Measurements from ENCODE around the gene CSNK1A1L. TPM values are rescaled to one million over a fixed set of nuclear protein-coding genes. Genes with fewer than 3 reads are reported as not detected.

The CSNK1A1L gene
- total RNA-seq, 1 donor from 2014 or later, result not detected

DNA sequence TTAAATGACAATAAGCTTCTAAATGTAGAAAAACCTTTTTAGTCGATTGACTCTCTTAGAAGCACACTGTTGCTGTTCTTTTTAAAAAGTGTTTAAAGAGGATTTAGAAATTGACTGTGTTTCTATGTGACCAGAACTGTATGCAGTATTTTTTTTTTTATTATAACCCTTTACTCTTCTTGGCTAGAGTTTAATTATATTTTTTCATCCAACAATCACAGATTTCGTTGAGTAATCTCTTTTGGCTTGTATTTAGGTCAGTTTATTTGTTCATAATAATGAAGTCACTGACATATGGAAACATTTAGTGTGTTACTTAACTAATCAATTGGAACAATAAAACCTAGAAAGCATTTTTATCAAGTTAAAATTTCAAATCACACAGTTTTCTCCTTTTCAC lies 19.9 kb downstream of the CSNK1A1L start:
- H3K27ac Mint-ChIP-seq (ENCODE audit: unreplicated experiment), result no peak overlapping the region
- no peaks in the 10 kb centered on the region for H3K4me1 Mint-ChIP-seq (ENCODE audit: low read depth, unreplicated experiment)
- H3K4me3 Mint-ChIP-seq (ENCODE audit: unreplicated experiment), result no peak overlapping the region

DNA sequence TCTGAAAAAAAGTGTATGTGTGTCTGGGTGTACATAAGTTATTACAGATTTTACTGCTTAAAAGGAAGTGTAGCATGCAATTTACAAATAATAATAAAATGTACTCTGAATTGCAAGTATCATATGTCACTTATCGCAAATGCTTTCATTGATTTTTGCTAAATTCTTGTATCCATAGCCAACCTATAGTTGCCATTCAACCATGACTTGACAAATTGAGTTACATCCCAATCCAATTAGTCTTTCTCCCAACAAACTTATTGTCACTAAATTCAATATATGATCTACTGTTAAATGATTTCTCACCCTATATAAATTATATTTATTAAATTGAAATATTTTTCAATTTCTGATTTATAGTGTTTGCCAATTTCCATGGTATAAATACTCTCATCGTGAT lies 28.6 kb downstream of the CSNK1A1L start:
- TF ChIP-seq, protein P1, sequence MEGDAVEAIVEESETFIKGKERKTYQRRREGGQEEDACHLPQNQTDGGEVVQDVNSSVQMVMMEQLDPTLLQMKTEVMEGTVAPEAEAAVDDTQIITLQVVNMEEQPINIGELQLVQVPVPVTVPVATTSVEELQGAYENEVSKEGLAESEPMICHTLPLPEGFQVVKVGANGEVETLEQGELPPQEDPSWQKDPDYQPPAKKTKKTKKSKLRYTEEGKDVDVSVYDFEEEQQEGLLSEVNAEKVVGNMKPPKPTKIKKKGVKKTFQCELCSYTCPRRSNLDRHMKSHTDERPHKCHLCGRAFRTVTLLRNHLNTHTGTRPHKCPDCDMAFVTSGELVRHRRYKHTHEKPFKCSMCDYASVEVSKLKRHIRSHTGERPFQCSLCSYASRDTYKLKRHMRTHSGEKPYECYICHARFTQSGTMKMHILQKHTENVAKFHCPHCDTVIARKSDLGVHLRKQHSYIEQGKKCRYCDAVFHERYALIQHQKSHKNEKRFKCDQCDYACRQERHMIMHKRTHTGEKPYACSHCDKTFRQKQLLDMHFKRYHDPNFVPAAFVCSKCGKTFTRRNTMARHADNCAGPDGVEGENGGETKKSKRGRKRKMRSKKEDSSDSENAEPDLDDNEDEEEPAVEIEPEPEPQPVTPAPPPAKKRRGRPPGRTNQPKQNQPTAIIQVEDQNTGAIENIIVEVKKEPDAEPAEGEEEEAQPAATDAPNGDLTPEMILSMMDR (IDR thresholded peaks at IDR 0.05; ENCODE audit: partially characterized antibody, unreplicated experiment), result no peak
- no peak overlapping the region for H3K27ac Mint-ChIP-seq (ENCODE audit: unreplicated experiment)
- H3K9me3 Mint-ChIP-seq (ENCODE audit: unreplicated experiment), result peaks cover 1% of the 10 kb centered on the region
- DNase-seq, result no peak
- H3K36me3 Mint-ChIP-seq (ENCODE audit: unreplicated experiment), result no peaks in the 10 kb centered on the region
- no peak overlapping the region for H3K4me3 Mint-ChIP-seq (ENCODE audit: unreplicated experiment)
- H3K4me1 Mint-ChIP-seq (ENCODE audit: low read depth, unreplicated experiment), result no peaks in the 10 kb centered on the region
- H3K27me3 Mint-ChIP-seq (ENCODE audit: unreplicated experiment), result no peaks in the 10 kb centered on the region

More for the DNA sequence above, 19.9 kb downstream of the CSNK1A1L start:
- Mint-ChIP-seq H3K36me3 (ENCODE audit: unreplicated experiment) (no peaks in the 10 kb centered on the region), H3K9me3 (ENCODE audit: unreplicated experiment) (no peaks in the 10 kb centered on the region), H3K27me3 (ENCODE audit: unreplicated experiment) (no peaks in the 10 kb centered on the region)
- TF ChIP-seq, protein P1 (IDR thresholded peaks at IDR 0.05; ENCODE audit: partially characterized antibody, unreplicated experiment), result no peak
- DNase-seq, result no peak

- Mint-ChIP-seq H3K27me3 (ENCODE audit: unreplicated experiment) (peaks cover 2% of the 10 kb centered on the region), H3K4me3 (ENCODE audit: unreplicated experiment) (no peak overlapping the region), H3K36me3 (ENCODE audit: unreplicated experiment) (no peaks in the 10 kb centered on the region), H3K9me3 (ENCODE audit: unreplicated experiment) (peaks cover 1% of the 10 kb centered on the region), H3K4me1 (ENCODE audit: low read depth, unreplicated experiment) (no peaks in the 10 kb centered on the region), H3K27ac (ENCODE audit: unreplicated experiment) (no peak overlapping the region)
- no peak for DNase-seq
- TF ChIP-seq, protein P1 (IDR thresholded peaks at IDR 0.05; ENCODE audit: partially characterized antibody, unreplicated experiment), result no peak
Measured at GRCh38 chr13:37075164-37075563, 30.3 kb downstream of the CSNK1A1L start.

DNA sequence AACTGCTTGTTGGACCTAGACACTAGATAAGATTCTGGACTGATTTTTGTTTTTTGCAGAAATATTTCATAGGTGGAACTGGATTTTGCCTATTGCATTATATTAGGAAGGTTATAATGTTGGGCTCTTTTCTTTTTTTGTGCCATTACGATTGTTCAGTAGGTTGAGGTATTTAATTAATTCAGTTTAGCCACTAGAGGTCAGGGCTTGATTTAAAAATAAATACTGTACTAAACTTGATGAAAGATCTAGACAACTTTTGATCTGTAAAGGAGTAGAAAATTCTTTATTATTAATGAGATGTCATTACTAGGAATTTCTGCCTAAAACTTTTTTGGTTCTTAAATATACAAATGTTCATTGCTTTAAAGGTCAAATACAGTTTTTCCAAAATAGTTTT lies 30.8 kb downstream of the CSNK1A1L start:
- DNase-seq, result no peak

DNA sequence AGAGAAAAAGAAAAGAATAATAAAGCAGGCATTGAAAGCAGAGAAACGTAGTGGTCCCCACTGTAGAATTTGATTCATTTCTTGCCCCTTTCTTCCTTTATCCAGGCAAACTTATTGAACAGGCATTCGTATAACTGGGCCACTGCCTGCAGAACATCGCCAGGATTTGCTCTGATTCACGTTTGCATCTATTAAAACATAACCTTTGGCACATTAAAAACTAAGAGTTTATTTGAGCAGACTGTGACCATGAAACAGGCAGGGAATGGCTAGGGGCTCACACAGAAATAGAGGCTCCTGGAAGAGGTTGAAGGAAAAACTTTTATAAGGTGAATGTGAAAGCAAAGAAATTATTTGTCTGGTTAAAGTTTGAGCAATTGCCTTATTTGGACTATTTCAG lies 33.4 kb downstream of the CSNK1A1L start:
- TF ChIP-seq, protein P1 (IDR thresholded peaks at IDR 0.05; ENCODE audit: partially characterized antibody, unreplicated experiment), result no peak
- no peak for DNase-seq
- Mint-ChIP-seq H3K36me3 (ENCODE audit: unreplicated experiment) (no peaks in the 10 kb centered on the region), H3K4me1 (ENCODE audit: low read depth, unreplicated experiment) (no peaks in the 10 kb centered on the region), H3K27ac (ENCODE audit: unreplicated experiment) (no peak overlapping the region), H3K9me3 (ENCODE audit: unreplicated experiment) (peaks cover 1% of the 10 kb centered on the region), H3K4me3 (ENCODE audit: unreplicated experiment) (no peak overlapping the region), H3K27me3 (ENCODE audit: unreplicated experiment) (peaks cover 2% of the 10 kb centered on the region)

More for the DNA sequence above, 30.8 kb downstream of the CSNK1A1L start:
- TF ChIP-seq, protein P1 (IDR thresholded peaks at IDR 0.05; ENCODE audit: partially characterized antibody, unreplicated experiment), result peak; percentile 41
- no peak overlapping the region for H3K4me3 Mint-ChIP-seq (ENCODE audit: unreplicated experiment)
- no peaks in the 10 kb centered on the region for H3K36me3 Mint-ChIP-seq (ENCODE audit: unreplicated experiment)
- no peak overlapping the region for H3K27ac Mint-ChIP-seq (ENCODE audit: unreplicated experiment)
- H3K4me1 Mint-ChIP-seq (ENCODE audit: low read depth, unreplicated experiment), result no peaks in the 10 kb centered on the region
- H3K27me3 Mint-ChIP-seq (ENCODE audit: unreplicated experiment), result peaks cover 2% of the 10 kb centered on the region
- H3K9me3 Mint-ChIP-seq (ENCODE audit: unreplicated experiment), result peaks cover 1% of the 10 kb centered on the region

Data from glutamatergic neuron (in vitro differentiated cells).